ELR (cell line): Measurements from ENCODE around the gene PMFBP1.

ENCODE experiments used
- DNase-seq: peaks from one replicate; pipeline ENCODE4 v3.0.0-alpha.2; 2015; ENCODE audit warnings: low read depth

The PMFBP1 gene

GRCh38 chr16:72172105-72173034 is at the start of gene PMFBP1:
Gene PMFBP1 (minus strand): TSS chr16:72172155. CDS start chr16:72171208, 947 bp downstream.
- peak; percentile 89 for DNase-seq

GRCh38 chr16:72221630-72222024 is 49.7 kb upstream of the PMFBP1 start:
- DNase-seq, result peak; percentile 18

- no peak for DNase-seq
Measured at GRCh38 chr16:72220875-72221629, 49.1 kb upstream of the PMFBP1 start.

GRCh38 chr16:72219282-72219681 is 47.3 kb upstream of the PMFBP1 start:
- DNase-seq, result no peak

- no peak for DNase-seq
Measured at GRCh38 chr16:72216767-72217166, 44.8 kb upstream of the PMFBP1 start.

GRCh38 chr16:72214821-72215220 is 42.9 kb upstream of the PMFBP1 start:
- no peak for DNase-seq

GRCh38 chr16:72211110-72211509 is 39.2 kb upstream of the PMFBP1 start:
- DNase-seq, result no peak

- DNase-seq, result no peak
Measured at GRCh38 chr16:72210555-72210954, 38.6 kb upstream of the PMFBP1 start.

- DNase-seq, result no peak
Measured at GRCh38 chr16:72210072-72210471, 38.1 kb upstream of the PMFBP1 start.

- DNase-seq, result no peak
Measured at GRCh38 chr16:72206299-72206698, 34.3 kb upstream of the PMFBP1 start.

GRCh38 chr16:72203401-72203800 is 31.4 kb upstream of the PMFBP1 start:
- DNase-seq, result peak; percentile 66

- peak; percentile 56 for DNase-seq
Measured at GRCh38 chr16:72202014-72202413, 30.1 kb upstream of the PMFBP1 start.

GRCh38 chr16:72201387-72201786 is 29.4 kb upstream of the PMFBP1 start:
- DNase-seq, result no peak

GRCh38 chr16:72199761-72200337 is 27.9 kb upstream of the PMFBP1 start:
- DNase-seq, result no peak

- no peak for DNase-seq
Measured at GRCh38 chr16:72198771-72199201, 26.8 kb upstream of the PMFBP1 start.

- DNase-seq, result peak; percentile 56
Measured at GRCh38 chr16:72198021-72198711, 26.2 kb upstream of the PMFBP1 start.

- DNase-seq, result no peak
Measured at GRCh38 chr16:72197545-72197944, 25.6 kb upstream of the PMFBP1 start.

GRCh38 chr16:72195609-72196008 is 23.7 kb upstream of the PMFBP1 start:
- DNase-seq, result no peak

- DNase-seq, result no peak
Measured at GRCh38 chr16:72191551-72191950, 19.6 kb upstream of the PMFBP1 start.

GRCh38 chr16:72189865-72190371 is 18.0 kb upstream of the PMFBP1 start:
- peak; percentile 78 for DNase-seq

GRCh38 chr16:72188541-72188940 is 16.6 kb upstream of the PMFBP1 start:
- no peak for DNase-seq

- no peak for DNase-seq
Measured at GRCh38 chr16:72187551-72187950, 15.6 kb upstream of the PMFBP1 start.
